Loucy (cell line): ENCODE results near the gene FA2H.

ENCODE experiments used
- CTCF ChIP-seq: fragments of 200-600 bp; sonication (generic); conservative IDR thresholded peaks from 2 replicates; pipeline ENCODE4 v1.5.1; 2014; ENCODE audit warnings: mild to moderate bottlenecking, antibody characterized with exemption, low read length
- EZH2phosphoT487 ChIP-seq: fragments of 200-600 bp; IDR thresholded peaks from 2 replicates; pipeline ENCODE4 v1.6.1; 2018; ENCODE audit warnings: antibody characterized with exemption, mild to moderate bottlenecking, moderate library complexity, borderline replicate concordance

- TF ChIP-seq CTCF (no peak), EZH2phosphoT487 (no peak)
Observed at GRCh38 chr16:74744566-74744965, 30.1 kb downstream of the FA2H start.
